Inflammatory macrophage (primary cell): Measurements from ENCODE around the gene ISG15.

ENCODE experiments used
- DNase-seq, 2 donors: peaks; one replicate each; pipeline ENCODE4 v3.0.0-alpha.2; 2020 to 2022
- total RNA-seq, 18 experiments: gene quantifications; one replicate each; lab custom pipeline; 2026; ENCODE audit warnings: mixed read lengths in 6 of 18, inconsistent platforms in 2 of 18; lab: John Stamatoyannopoulos, UW

Gene ISG15
- total RNA-seq = 9.8 to 1,473 (median 21.3) reads per million in 18 experiments

DNA sequence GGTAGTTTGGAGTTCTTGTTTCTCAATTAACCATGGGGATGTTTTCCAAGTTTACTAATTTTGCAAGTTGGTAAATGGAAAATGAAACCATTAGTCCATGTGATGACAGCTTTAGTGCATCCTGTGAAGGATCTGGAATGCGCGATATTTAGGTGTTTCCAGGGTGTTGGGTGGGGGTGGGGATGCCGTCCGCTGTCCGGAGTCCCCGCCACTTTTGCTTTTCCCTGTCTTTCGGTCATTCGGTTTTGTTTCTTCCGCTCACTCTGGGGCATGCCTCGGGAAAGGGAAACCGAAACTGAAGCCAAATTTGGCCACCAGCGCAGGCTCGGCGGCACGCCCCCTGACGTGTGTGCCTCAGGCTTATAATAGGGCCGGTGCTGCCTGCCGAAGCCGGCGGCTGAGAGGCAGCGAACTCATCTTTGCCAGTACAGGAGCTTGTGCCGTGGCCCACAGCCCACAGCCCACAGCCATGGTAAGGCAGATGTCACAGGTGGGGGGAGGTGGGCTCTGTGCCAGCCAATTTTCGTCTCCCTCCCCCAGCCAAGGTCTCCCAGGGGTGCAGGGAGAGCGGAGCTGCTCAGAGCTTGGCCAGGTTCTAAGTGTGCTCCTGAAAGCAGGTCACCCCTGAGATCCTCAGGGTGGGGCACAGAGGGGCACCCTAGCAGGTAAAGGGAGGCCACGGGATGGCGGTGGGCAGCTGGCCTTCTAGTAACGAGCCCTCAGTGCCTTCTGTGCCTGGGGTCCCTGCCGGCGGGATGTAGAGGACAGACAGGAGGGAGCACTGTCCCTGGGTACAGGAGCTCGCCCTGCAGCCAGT lies at the start of gene ISG15:
ISG15 (plus strand) TSS at position 393 of the 817 bp plus-strand sequence; CDS start at position 470, 77 bp downstream.
- DNase-seq = peak; percentile 83 to 90

DNA sequence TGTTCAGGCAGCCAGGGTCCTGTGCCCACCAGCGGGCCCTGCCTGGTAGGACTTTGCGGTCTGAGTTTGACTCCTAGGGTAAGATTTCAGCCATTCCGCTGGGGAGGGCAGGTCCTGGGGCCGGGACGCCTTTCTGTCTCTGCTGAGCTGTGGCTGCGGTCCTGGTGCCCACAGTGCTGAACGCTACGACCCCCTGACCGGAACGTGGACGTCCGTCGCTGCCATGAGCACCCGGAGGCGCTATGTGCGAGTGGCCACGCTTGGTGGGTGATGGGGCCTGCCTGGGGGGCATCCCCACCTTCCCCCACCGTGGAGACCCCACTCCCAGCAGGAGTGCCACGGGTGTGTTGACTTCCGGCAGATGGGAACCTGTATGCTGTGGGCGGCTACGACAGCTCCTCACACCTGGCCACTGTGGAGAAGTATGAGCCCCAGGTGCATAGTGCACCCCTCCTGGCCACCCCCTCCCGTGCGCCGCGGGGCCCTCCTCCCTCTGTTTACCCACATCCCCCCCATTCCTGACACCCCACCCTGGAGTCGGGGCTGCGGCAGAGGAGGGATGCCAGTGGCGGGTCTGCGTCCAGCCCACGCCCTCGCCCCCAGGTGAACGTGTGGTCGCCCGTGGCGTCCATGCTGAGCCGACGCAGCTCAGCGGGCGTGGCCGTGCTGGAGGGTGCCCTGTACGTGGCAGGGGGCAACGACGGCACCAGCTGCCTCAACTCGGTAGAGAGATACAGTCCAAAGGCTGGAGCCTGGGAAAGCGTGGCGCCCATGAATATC lies 49.4 kb upstream of the ISG15 start:
- no peak for DNase-seq

DNA sequence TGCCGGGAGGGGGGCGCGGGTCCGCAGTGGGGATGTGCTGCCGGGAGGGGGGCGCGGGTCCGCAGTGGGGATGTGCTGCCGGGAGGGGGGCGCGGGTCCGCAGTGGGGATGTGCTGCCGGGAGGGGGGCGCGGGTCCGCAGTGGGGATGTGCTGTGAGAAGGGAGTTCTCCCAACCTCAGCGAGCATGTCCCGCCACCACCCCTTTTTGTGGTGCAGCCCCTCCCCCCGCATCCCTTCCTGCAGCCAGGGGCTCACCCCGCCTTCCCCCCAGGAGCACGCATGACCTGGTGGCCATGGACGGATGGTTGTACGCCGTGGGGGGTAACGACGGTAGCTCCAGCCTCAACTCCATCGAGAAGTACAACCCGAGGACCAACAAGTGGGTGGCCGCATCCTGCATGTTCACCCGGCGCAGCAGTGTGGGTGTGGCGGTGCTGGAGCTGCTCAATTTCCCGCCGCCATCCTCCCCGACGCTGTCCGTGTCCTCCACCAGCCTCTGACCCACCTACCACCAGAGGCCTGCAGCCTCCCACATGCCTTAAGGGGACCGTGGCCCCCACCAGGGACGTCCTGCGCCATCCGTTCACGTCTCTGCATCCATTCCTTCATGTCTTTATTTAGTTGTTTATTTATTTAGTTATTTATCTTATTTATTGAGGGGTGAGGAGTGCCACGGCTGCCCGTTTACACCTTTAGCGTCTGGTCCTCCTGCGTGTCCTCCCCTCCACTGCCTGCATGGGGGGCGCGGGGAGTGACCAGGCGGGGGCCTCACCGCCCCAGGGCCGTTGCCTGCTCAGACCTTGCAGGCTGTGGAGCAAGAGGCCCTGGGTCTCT lies 48.4 kb upstream of the ISG15 start:
- no peak for DNase-seq

DNA sequence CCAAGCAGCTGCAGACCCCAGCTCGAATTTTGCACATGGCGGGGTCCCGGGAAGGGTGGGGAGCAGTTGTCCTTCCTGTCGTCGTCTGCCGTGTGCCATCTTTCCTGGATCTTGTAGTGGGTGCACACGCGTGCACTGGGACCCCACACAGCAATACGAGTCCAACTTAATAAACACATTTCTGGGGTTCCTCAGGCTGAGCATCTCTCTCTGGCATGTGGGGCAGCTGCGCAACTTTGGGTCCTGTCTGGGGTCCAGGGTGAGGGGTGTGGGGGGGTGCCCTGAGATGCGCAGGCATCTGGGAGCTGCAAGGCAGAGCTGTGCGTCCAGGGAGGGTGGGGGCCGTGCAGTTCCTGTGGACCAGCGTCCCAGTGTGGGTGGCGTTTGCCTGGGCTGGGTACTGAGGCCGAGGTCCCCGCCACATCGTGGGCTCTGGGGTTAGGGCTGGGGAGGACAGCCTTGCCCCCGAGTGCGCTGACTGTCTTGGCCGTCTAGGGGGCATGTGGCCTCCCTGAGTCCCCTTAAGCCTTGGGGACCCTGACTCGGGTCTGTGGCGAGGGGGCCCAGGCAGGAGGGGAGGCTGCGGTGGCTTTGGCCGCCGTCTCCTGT lies 47.7 kb upstream of the ISG15 start:
- DNase-seq = no peak

DNA sequence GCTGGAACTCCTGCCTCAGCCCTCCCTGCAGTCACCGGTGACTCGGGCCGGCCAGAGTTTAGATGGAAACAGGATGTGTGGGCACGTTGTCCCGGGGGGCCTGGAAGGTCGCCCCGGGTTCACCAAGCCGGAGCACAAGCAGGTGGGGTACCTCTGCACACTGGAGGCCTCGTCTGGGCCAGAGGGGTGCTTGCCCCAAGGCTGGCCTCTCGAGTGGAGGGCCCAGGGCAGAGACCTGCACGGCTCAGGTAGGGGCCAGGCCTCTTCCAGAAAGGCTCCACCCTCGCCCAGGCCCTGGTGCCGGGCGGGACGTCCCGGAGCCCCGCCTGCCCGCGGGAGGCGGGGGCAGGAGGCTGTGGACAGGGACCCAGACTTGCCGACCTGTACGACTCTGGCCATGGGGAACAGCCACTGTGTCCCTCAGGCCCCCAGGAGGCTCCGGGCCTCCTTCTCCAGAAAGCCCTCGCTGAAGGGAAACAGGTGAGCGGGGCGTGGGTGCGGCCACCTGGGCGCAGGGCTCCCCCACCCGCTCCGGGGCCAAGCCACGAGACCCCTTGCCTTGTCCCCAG lies 47.1 kb upstream of the ISG15 start, which contains the start of gene PLEKHN1:
PLEKHN1 (plus strand) TSS at position 348 of the 569 bp plus-strand sequence; CDS start at position 398, 50 bp downstream.
- DNase-seq = peak in 1 of 2 donors; percentile 24

DNA sequence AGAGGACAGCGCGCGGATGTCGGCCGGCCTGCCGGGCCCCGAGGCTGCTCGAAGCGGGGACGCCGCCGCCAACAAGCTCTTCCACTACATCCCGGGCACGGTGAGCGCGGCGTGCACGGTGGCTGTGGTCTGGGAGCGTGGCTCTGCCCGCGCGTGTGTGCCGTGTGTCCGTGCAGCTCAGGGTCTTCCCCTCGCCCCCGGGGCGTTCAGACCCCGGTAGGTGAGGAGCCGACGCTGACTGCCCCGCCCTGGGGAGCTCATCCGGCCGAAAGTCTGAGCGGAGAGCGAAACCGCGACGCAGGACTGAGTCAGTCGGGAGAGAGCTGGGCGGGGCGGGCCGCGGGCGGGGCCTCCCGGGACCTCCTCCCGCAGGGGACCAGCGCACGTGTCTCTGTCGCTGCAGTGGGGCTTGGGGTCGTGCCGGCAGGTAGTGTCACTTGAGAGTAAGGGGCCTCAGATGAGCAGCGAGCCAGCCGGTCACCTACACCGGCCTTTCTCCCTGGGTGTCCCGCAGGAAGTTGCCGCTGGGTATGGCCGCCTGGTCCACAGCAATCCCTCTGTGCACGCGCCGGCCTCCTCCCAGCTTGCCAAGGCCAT lies 46.5 kb upstream of the ISG15 start:
- DNase-seq = peak; percentile 25 to 53

DNA sequence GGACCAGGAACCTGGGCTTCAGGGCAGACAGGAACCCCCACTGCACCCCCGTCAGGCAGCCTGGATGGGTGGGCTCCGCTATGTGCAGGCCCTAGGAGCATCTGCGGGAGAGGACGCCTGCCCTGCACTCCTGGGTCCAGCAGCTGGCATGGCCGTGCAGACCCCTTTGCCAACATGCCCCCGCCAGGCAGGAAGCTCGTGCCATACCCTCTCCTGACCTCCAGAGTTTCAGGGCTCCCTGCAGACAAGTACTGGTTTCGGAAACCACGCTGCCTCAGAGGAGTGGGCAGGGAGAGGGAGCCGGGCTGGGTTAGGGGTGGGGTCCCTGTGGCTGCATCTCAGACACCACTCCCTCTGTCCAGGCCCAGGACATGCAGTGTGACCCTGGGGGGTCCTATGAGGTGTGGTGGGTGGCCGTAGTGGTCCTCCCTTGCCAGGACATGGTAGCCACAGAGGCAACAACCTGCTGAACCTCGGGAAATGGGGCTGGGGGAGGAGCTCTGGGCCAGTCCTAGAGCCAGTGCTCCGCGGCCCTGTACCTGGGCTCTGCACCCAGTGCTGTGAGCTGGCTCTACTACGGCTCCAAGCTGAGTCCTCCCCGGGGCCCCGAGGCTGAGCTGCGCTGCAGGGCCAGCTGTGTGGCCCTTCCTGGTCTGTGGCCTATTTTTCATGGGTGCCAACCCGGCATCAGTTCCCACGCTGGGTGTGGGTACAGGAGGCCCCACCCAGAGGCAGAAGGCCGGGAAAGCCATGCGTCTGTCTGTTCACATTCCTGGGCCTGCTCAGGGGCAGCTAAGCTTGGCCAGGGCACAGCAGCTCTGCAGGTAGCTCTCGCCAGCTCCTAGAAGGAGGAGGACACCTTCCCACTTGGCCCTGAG lies 45.6 kb upstream of the ISG15 start:
- DNase-seq = no peak

DNA sequence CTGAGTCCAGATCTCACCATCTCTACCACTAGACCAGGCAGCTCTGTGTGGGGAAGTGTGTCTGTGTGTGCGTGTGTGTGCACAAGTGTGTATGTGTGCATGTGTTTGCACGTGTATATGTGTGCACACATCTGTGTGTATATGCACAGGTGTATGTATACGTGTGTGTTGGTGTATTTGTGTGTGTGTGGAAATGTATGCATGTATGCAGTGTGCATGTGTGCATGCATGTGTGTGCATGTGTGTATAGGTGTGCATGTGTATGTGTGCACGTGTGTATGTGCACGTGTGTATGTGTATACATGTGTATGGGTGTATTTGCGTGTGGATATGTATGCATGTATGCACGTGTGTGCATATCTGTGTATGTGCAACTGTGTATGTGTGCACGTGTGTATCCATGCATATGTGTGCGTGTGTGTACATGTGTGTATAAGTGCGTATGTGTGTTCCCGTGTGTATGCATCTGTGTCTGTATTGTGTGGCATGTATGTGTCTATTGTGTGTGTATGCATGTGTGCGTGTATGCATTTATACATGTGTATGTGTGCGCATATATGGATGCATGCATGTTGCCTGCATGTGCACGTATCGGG lies 43.9 kb upstream of the ISG15 start:
- DNase-seq = no peak

DNA sequence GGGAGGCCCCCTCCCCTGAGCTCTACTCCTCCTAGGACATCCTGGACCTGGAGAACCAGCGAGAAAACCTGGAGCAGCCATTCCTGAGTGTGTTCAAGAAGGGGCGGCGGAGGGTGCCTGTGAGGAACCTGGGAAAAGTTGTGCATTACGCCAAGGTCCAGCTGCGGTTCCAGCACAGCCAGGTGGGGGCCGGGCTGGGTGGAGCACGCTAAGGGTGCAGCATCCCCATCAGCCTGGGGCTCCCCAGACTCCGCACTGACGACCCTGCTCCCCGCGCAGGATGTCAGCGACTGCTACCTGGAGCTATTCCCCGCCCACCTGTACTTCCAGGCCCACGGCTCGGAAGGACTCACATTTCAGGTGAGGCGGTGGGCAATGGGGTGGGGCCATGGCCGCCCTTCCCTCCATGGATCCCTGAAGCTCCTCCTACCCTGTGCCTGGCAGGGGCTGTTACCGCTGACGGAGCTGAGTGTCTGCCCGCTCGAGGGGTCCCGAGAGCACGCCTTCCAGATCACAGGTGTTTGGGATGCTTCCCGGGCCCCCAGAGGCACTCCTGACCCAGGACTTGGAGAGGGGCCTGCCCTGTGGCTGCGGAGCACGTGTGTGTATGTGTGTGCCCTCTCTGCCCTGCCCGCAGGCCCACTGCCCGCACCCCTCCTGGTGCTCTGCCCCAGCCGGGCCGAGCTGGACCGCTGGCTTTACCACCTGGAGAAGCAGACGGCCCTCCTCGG lies 42.9 kb upstream of the ISG15 start:
- DNase-seq = no peak

DNA sequence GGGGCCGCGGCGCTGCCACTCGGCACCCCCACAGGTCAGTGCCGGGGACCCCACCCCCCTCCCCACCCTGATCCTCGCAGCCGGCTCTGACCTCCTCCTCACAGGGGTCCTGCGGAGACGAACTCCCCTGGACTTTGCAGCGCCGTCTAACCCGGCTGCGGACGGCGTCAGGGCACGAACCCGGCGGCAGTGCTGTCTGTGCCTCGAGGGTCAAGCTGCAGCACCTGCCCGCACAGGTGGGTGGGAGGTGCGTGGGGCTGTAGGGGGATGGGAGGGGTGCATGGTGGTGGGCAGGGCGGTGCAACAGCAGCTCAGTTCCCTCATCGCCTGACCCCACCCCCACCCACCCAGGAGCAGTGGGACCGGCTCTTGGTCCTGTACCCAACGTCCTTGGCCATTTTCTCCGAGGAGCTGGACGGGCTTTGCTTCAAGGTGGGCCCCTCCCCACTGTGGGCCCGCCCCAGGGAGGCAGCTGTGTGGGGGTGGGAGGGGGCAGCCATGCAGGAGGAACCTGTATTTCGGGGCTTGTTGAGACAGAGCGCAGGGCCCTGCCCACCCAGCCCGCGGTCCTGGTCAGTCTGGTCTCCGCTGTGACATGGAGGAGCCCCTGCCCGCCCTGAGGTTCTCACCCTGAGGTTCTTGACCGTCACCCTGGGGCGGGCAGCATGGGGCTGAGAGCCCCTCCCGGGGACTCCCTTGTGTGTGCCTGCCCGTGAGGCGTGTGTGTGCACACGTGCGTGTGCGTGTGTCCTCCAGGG lies 42.1 kb upstream of the ISG15 start:
- no peak for DNase-seq

DNA sequence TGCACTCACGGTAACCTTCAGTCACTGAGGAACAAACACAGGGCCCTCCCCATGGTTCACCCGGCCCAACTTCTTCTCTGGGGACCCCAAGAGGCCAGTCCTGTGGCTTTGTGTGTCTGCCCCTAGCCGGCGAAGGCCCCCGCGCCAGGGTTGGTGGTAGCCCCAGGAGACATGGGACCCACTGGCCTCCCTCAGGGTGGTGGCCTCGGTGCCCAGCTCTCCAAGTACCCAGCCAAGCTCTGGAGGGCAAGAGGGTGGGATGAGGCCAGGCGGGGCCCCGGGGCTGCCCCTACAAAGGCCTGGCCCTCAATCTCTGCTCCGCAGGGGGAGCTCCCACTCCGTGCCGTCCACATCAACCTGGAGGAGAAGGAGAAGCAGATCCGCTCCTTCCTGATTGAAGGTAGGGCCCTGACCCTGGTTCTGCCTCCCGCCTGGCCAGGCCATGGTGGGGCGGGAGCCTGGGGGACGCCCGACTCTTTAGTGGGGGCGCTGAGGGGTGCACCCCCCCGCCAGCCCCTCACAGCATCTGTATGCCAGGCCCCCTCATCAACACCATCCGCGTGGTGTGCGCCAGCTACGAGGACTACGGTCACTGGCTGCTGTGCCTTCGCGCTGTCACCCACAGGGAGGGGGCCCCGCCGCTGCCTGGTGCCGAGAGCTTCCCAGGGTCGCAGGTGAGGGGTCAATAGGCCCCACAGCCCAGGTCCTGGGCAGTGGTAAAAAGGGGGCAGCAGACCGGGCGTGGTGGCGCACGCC lies 41.4 kb upstream of the ISG15 start:
- no peak for DNase-seq

DNA sequence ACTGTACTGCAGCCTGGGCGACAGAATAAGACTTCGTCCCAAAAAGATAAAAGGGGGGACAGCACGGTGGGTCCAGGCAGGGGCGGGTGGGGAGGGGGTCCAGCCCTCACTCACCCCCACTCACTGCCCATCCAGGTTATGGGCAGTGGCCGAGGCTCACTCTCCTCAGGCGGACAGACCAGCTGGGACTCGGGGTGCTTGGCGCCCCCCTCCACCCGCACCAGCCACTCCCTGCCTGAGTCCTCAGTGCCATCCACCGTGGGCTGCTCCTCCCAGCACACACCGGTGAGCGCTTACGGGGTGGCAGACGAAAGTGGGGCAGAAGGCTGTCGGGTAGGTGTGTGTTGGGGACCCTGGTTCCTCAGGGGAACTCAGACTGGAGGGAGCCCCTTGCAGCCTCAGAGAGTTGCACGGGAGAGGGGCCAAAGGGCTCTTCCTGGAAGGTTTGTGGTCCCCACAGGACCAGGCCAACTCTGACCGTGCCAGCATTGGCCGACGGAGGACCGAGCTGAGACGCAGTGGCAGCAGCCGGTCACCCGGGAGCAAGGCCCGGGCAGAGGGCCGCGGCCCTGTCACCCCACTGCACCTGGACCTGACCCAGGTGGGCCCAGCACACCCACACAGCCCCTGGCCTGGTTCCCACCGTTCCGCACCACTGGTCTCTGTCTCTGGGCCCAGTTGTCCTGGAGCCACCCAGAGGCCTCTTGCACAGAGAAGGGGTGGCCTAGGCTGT lies 40.4 kb upstream of the ISG15 start:
- no peak for DNase-seq

DNA sequence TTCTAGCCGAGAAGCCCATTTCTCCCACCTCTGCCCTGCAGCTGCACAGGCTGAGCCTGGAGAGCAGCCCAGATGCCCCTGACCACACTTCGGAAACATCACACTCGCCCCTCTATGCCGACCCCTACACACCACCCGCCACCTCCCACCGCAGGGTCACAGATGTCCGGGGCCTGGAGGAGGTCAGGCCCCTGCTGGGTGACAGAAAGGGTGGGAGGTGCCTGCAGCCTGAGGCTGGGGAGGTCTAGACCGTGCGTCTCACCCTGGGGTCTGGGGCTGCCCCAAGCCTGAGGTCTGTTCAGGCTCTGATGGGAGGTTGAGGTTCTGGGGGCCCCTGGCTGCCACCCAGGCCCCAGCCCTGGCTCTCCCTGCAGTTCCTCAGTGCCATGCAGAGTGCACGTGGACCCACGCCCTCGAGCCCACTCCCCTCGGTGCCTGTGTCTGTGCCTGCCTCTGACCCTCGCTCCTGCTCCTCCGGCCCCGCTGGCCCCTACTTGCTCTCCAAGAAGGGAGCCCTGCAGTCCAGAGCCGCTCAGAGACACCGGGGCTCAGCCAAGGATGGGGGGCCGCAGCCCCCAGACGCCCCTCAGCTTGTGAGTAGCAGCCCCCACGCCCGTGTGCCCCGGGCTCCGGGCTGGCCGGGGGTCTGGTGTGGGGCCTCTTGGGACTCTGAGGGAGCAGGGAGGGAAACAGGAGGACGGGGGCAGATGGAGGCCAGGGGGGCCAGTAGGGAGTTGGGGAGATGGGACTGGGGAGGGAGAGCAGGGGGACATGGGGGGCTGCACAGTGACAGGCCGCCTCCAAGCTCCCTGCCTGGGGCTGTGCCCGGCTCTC lies 39.6 kb upstream of the ISG15 start:
- no peak for DNase-seq

DNA sequence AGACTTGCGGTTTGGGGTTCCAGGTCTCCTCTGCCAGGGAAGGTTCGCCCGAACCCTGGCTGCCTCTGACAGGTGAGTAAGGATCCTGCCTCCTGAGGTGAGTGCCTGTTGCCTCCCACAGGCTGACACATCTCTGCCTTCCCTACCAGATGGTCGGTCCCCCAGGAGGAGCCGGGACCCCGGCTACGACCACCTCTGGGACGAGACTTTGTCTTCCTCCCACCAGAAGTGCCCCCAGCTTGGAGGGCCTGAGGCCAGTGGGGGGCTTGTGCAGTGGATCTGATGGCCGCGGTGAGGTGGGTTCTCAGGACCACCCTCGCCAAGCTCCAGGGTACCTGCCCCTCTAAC lies 39.0 kb upstream of the ISG15 start:
- DNase-seq = no peak

DNA sequence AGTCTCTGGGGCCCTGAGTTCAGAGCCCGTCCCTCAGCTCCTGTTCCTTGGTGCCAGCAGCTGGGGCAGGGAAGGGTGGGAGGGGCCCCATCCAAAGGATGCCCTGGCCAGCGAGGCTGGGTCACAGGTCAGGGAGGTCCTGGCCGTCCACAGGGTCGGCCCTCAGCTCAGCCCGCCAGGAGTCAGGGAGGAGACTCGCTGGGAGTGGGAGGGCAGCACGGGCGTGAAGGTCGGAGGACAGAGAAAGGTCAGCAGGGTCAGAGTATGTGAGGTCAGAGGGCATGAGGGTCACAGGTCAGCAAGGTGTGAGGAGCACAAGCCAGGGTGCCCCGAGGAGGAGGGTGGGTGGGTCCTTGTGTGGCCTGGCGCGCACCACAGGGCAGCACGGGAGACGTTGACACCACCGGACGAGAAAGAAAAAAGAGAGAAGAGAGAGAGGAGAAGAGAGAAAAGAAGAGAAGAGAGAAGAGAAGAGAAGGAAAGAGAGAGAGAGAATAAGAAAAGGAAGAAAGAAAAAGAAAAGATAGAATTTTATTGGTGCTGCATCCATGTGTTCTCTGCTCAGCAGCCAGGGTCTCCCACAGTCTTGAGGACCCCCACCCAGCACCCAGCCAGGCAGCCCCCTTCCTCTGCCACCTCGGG lies 38.5 kb upstream of the ISG15 start:
- no peak for DNase-seq

DNA sequence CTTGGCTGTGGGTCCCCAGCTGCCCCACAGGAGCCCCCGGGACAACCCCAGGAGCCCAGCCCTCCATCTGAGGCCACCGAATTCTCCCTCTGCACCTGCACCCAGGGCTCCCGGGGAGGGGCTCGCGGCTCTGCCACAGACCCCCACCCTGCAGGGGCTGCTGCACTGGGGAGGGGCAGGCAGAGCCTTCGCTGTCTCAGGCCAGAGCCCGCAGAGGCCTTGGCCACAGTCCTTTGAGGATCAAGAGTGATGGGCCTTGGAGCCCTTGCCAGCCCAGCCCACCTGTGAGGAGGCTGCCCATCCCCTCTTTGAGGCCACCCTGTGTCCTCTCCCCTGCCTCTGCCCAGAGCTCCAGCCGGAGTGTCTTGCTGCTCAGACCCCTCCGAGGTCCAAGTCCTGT lies 37.9 kb upstream of the ISG15 start:
- DNase-seq = no peak
